Measurements from ENCODE around the gene TAX1BP1. TPM values are rescaled to one million over a fixed set of nuclear protein-coding genes. Genes with fewer than 3 reads are reported as not detected.

The TAX1BP1 gene
- total and polyA plus RNA-seq, 2 experiments from 2014 or later, result 98.1 to 137 TPM

DNA sequence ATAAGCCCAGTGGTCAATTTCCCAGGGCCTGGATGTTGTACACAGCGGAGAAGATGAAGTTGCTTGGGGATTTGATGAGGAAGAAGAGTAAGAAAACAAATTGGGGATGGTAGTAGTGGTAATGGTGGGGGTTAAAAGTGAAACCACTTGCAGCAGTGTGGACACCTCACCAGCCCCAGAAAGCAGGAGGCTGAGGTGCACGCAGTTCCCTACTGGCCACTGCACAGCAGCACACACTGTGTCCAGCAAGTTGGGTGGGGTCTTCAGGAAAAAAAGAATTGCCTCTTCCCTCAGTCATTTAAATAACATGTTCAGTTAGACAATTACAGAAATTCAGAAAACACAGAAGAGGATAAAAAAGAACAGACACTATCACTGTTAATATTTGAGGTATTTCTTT lies 96.6 kb downstream of the TAX1BP1 start:
- 75 to 76% methylated on average over 2 of the region's 2 CpGs for WGBS, 2 experiments (ENCODE audit: low coverage in 1 of 2, low lambda C conversion rate in 2 of 2, missing lambda C conversion rate in 2 of 2)
- Histone ChIP-seq H4K20me1 (ENCODE audit: insufficient read depth) (no peaks in the 10 kb centered on the region), H3K79me2 (ENCODE audit: insufficient read depth) (no peaks in the 10 kb centered on the region), H3K36me3 (ENCODE audit: low read depth) (peaks cover 5% of the 10 kb centered on the region; the same call in 1 of the 2 replicates), H3K27me3 (replicated peaks; ENCODE audit: insufficient read depth) (no peaks in the 10 kb centered on the region), H3F3A (ENCODE audit: insufficient read depth) (peaks cover 5% of the 10 kb centered on the region; the same call in 1 of the 2 replicates), H3K9me3 (ENCODE audit: low read depth) (no peaks in the 10 kb centered on the region), H3K4me2 (ENCODE audit: unreplicated experiment) (no peak overlapping the region), H3K9ac (no peak overlapping the region), H2AFZ (no peak overlapping the region), H3K4me1 (ENCODE audit: insufficient read depth) (no peaks in the 10 kb centered on the region), H3K9me2 (ENCODE audit: insufficient read depth) (no peaks in the 10 kb centered on the region), H3K4me3 (no peak overlapping the region), H3K27ac (no peak overlapping the region)
- in situ Hi-C loops (cut with MboI), result no loop called here
- no peak for TF ChIP-seq EZH2 (IDR thresholded peaks at IDR 0.05; ENCODE audit: insufficient read depth, poor library complexity, severe bottlenecking)
- no peak for TF ChIP-seq EZH2phosphoT487 (IDR thresholded peaks at IDR 0.05; ENCODE audit: insufficient read depth, low read depth)
- no peak for DNase-seq

- 85% methylated on average over 10 of the region's 10 CpGs for WGBS, 2 experiments (ENCODE audit: low coverage in 1 of 2, low lambda C conversion rate in 2 of 2, missing lambda C conversion rate in 2 of 2)
- TF ChIP-seq EZH2 (IDR thresholded peaks at IDR 0.05; ENCODE audit: insufficient read depth, poor library complexity, severe bottlenecking) (no peak), EZH2phosphoT487 (IDR thresholded peaks at IDR 0.05; ENCODE audit: insufficient read depth, low read depth) (no peak)
- H3K4me3 ChIP-seq, result no peak overlapping the region
These were observed 99.1 kb downstream of the TAX1BP1 start for GRCh38 chr7:27839099-27839498.

GRCh38 chr7:27840313-27840712 lies 100.4 kb downstream of the TAX1BP1 start:
- in situ Hi-C loops (cut with MboI), result no loop called here
- no peaks in the 10 kb centered on the region for H3K79me2 ChIP-seq (ENCODE audit: insufficient read depth)
- H3K9me3 ChIP-seq (ENCODE audit: low read depth), result no peaks in the 10 kb centered on the region
- no peak for DNase-seq
- no peak overlapping the region for H3K9ac ChIP-seq
- H3K27me3 ChIP-seq (replicated peaks; ENCODE audit: insufficient read depth), result no peaks in the 10 kb centered on the region
- no peak overlapping the region for H3K4me2 ChIP-seq (ENCODE audit: unreplicated experiment)
- H4K20me1 ChIP-seq (ENCODE audit: insufficient read depth), result no peaks in the 10 kb centered on the region
- no peaks in the 10 kb centered on the region for H3K9me2 ChIP-seq (ENCODE audit: insufficient read depth)
- WGBS, 2 experiments (ENCODE audit: low coverage in 1 of 2, low lambda C conversion rate in 2 of 2, missing lambda C conversion rate in 2 of 2), result 92% methylated on average over 8 of the region's 8 CpGs
- no peaks in the 10 kb centered on the region for H3K36me3 ChIP-seq (ENCODE audit: low read depth)
- peaks cover 5% of the 10 kb centered on the region; the same call in 1 of the 2 replicates for H3F3A ChIP-seq (ENCODE audit: insufficient read depth)
- H2AFZ ChIP-seq, result no peak overlapping the region
- no peak for TF ChIP-seq EZH2 (IDR thresholded peaks at IDR 0.05; ENCODE audit: insufficient read depth, poor library complexity, severe bottlenecking)
- TF ChIP-seq EZH2phosphoT487 (IDR thresholded peaks at IDR 0.05; ENCODE audit: insufficient read depth, low read depth), result no peak
- no peak overlapping the region for H3K27ac ChIP-seq
- H3K4me1 ChIP-seq (ENCODE audit: insufficient read depth), result no peaks in the 10 kb centered on the region
- no peak overlapping the region for H3K4me3 ChIP-seq

More at GRCh38 chr7:27839099-27839498, 99.1 kb downstream of the TAX1BP1 start:
- Histone ChIP-seq H3K27me3 (replicated peaks; ENCODE audit: insufficient read depth) (no peaks in the 10 kb centered on the region), H3K4me1 (ENCODE audit: insufficient read depth) (no peaks in the 10 kb centered on the region), H3K79me2 (ENCODE audit: insufficient read depth) (no peaks in the 10 kb centered on the region), H3K9me3 (ENCODE audit: low read depth) (no peaks in the 10 kb centered on the region), H3K4me2 (ENCODE audit: unreplicated experiment) (no peak overlapping the region), H3F3A (ENCODE audit: insufficient read depth) (peaks cover 5% of the 10 kb centered on the region; the same call in 1 of the 2 replicates), H3K9ac (no peak overlapping the region), H3K36me3 (ENCODE audit: low read depth) (no peaks in the 10 kb centered on the region), H2AFZ (no peak overlapping the region), H3K27ac (no peak overlapping the region), H4K20me1 (ENCODE audit: insufficient read depth) (no peaks in the 10 kb centered on the region), H3K9me2 (ENCODE audit: insufficient read depth) (no peaks in the 10 kb centered on the region)
- in situ Hi-C loops (cut with MboI), result no loop called here
- no peak for DNase-seq

GRCh38 chr7:27840760-27841364 lies 100.9 kb downstream of the TAX1BP1 start:
- TF ChIP-seq EZH2 (IDR thresholded peaks at IDR 0.05; ENCODE audit: insufficient read depth, poor library complexity, severe bottlenecking) (no peak), EZH2phosphoT487 (IDR thresholded peaks at IDR 0.05; ENCODE audit: insufficient read depth, low read depth) (no peak)
- no peak overlapping the region for H3K9ac ChIP-seq

More at GRCh38 chr7:27840760-27841364, 100.9 kb downstream of the TAX1BP1 start:
- Histone ChIP-seq H3F3A (ENCODE audit: insufficient read depth) (peaks cover 2% of the 10 kb centered on the region; the same call in 1 of the 2 replicates), H3K4me2 (ENCODE audit: unreplicated experiment) (no peak overlapping the region), H3K36me3 (ENCODE audit: low read depth) (no peaks in the 10 kb centered on the region), H3K9me2 (ENCODE audit: insufficient read depth) (no peaks in the 10 kb centered on the region), H4K20me1 (ENCODE audit: insufficient read depth) (no peaks in the 10 kb centered on the region), H3K79me2 (ENCODE audit: insufficient read depth) (no peaks in the 10 kb centered on the region), H3K4me1 (ENCODE audit: insufficient read depth) (no peaks in the 10 kb centered on the region), H3K9me3 (ENCODE audit: low read depth) (no peaks in the 10 kb centered on the region), H3K4me3 (no peak overlapping the region), H3K27ac (no peak overlapping the region), H3K27me3 (replicated peaks; ENCODE audit: insufficient read depth) (no peaks in the 10 kb centered on the region), H2AFZ (no peak overlapping the region)
- no peak for DNase-seq
- 94 to 97% methylated on average over 18 of the region's 18 CpGs for WGBS, 2 experiments (ENCODE audit: low coverage in 1 of 2, low lambda C conversion rate in 2 of 2, missing lambda C conversion rate in 2 of 2)
- in situ Hi-C loops (cut with MboI), result no loop called here

Measured in GM23248 (cell line).